CD4-positive, alpha-beta memory T cell (primary cell): Measurements from ENCODE around the gene ZNF335. TPM values are rescaled to one million over a fixed set of nuclear protein-coding genes. Genes with fewer than 3 reads are reported as not detected.
"Not testable (repeated sequence)": the region's sequence is repeated elsewhere in the genome, so short reads cannot be mapped to it uniquely, and the experiment has no call there.

Experiments
- CTCF ChIA-PET: fragments of 350-600 bp; sonication (Branson Sonifier 250); formaldehyde crosslinking; loops from one replicate; lab custom pipeline; 2021; ENCODE audit warnings: inconsistent platforms; ENCODE audit not compliant: partially characterized antibody; lab: Charles Lee
- POLR2A ChIA-PET: fragments of 350-600 bp; sonication (Branson Sonifier 250); formaldehyde crosslinking; loops from one replicate; lab custom pipeline; 2021; ENCODE audit not compliant: partially characterized antibody; lab: Charles Lee
- DNase-seq, 5 donors: peaks; one replicate each; pipeline versions ENCODE4 v3.0.0 to v3.0.0-alpha.2; 2020 to 2022; ENCODE audit warnings: mixed read lengths in 1 of 5
- H3K27ac ChIP-seq: one replicate; pipeline ENCODE4 v1.7.0; 2013; ENCODE audit warnings: low read depth, low read length
- H3K27me3 ChIP-seq: 2 replicates; pipeline ENCODE4 v1.7.0; 2013; ENCODE audit warnings: mild to moderate bottlenecking, low read length, moderate library complexity; ENCODE audit not compliant: insufficient read depth
- H3K36me3 ChIP-seq: 2 replicates; pipeline ENCODE4 v1.7.0; 2013; ENCODE audit warnings: mild to moderate bottlenecking, low read length, moderate library complexity; ENCODE audit not compliant: insufficient read depth
- H3K4me1 ChIP-seq: 2 replicates; pipeline ENCODE4 v1.7.0; 2013; ENCODE audit warnings: mild to moderate bottlenecking, low read length, moderate library complexity; ENCODE audit not compliant: insufficient read depth
- H3K4me3 ChIP-seq, 2 donors: one replicate each; pipeline ENCODE4 v1.7.0; 2013; ENCODE audit warnings: low read length in 2 of 2, mild to moderate bottlenecking in 1 of 2
- H3K9me3 ChIP-seq, 2 donors: one replicate each; pipeline ENCODE4 v1.7.0; 2013; ENCODE audit warnings: low read length in 2 of 2, control low read depth in 1 of 2; ENCODE audit not compliant: control insufficient read depth in 1 of 2
- H3K27ac Mint-ChIP-seq, 7 donors: one replicate each; pipeline ENCODE4 v1.8.0; 2020 to 2021; ENCODE audit warnings: mixed read lengths in 7 of 7, mild to moderate bottlenecking in 6 of 7, inconsistent platforms in 3 of 7, moderate library complexity in 3 of 7
- H3K27me3 Mint-ChIP-seq, 2 donors: one replicate each; pipeline ENCODE4 v1.8.0; 2020 to 2021; ENCODE audit warnings: mixed read lengths in 2 of 2
- H3K36me3 Mint-ChIP-seq, 2 donors: one replicate each; pipeline ENCODE4 v1.8.0; 2020 to 2021; ENCODE audit warnings: mixed read lengths in 2 of 2, inconsistent platforms in 1 of 2, mild to moderate bottlenecking in 1 of 2
- H3K4me1 Mint-ChIP-seq, 4 donors: one replicate each; pipeline ENCODE4 v1.8.0; 2020 to 2021; ENCODE audit warnings: mixed read lengths in 4 of 4, mild to moderate bottlenecking in 1 of 4
- H3K4me3 Mint-ChIP-seq, 8 donors: one replicate each; pipeline ENCODE4 v1.8.0; 2020 to 2021; ENCODE audit warnings: mixed read lengths in 8 of 8, mild to moderate bottlenecking in 7 of 8, moderate library complexity in 6 of 8, inconsistent platforms in 3 of 8
- H3K9me3 Mint-ChIP-seq, 8 donors: one replicate each; pipeline ENCODE4 v1.8.0; 2020 to 2021; ENCODE audit warnings: mixed read lengths in 8 of 8, mild to moderate bottlenecking in 5 of 8, inconsistent platforms in 3 of 8, moderate library complexity in 1 of 8
- intact Hi-C: fragments of 100-400 bp; cut with micrococcal nuclease; formaldehyde crosslinking; loops from one replicate; pipeline ENCODE4 v1.15.1; 2023
- polyA plus RNA-seq, 2 donors: library from polyadenylated mRNA; unstranded; fragments of 300-500 nt; fragmentation: Illumina TruSeq; gene quantifications; one replicate each; pipeline ENCODE4 v1.2.3, GENCODE V29; 2021
- total RNA-seq, 2 experiments: library from RNA; stranded (reverse); gene quantifications; one replicate each; pipeline ENCODE4 v1.2.3, GENCODE V29; 2021

The ZNF335 gene
- total and polyA plus RNA-seq, 4 experiments from 2014 or later: 6.4 to 63.2 (median 39.5) TPM

GRCh38 chr20:45901332-45901731, 70.7 kb downstream of the ZNF335 start:
- H3K36me3 ChIP-seq, H3K4me1 Mint-ChIP-seq, H3K4me1 ChIP-seq, H3K27ac Mint-ChIP-seq, CTCF ChIA-PET, H3K9me3 Mint-ChIP-seq, H3K4me3 Mint-ChIP-seq, H3K4me3 ChIP-seq, intact Hi-C loops, H3K9me3 ChIP-seq, H3K27ac ChIP-seq, H3K27me3 Mint-ChIP-seq, DNase-seq, H3K27me3 ChIP-seq: not testable (repeated sequence)
- POLR2A ChIA-PET: interaction anchor here (1.1 to 1.9 kb wide), 3 partner anchors 9 to 33 kb away, joined by 4 to 6 read pairs (median 4); partner anchors contain the start of genes CTSA, NEURL2 and PCIF1
- H3K36me3 Mint-ChIP-seq: peaks cover 4 to 17% of the 10 kb centered on the region in 2 donors

DNA sequence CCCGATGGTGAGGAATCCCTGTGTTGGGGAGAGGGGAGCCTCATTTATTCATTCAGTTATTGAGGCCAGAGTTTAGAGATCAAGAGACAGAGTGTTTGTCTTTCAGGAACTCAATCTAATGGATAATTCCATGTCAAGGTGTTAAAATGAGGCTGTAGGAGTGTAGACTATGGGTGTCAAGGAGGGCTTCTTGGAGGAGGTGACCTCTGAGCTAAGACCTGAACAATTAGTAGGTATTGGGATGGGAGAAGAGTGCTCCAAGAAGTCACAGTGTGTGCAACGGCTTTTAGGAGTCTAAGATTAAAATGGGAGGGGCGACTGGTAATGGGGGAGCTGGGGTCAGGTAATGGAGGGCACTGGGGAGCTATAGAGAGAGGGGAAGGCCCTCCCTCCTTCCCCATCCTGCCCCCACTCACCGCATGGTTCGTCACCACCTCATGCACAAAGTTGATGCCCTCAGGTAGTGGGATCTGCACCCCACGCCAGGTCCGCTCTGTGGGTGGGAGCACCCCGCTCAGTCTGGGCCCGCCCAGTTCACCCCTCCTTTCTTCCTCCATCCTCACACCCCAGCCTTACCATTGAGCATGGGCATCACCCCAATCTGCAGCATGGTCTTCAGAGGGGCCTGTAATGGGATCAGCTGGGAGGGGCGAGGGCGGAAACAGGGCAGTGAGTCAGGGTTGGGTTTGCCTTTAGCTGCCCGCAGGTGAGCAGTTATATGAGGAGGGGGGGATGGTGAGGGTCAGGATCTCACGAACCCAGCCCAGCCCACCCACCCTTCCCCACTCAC, 72.8 kb downstream of the ZNF335 start:
- DNase-seq: no peak
- intact Hi-C loops: no loop called here
- no peaks in the 10 kb centered on the region for H3K27me3 Mint-ChIP-seq
- Histone ChIP-seq H3K27me3 (no peaks in the 10 kb centered on the region), H3K27ac (no peak overlapping the region), H3K9me3 (no peaks in the 10 kb centered on the region), H3K4me1 (peaks cover under 1% of the 10 kb centered on the region), H3K36me3 (peaks cover 14% of the 10 kb centered on the region), H3K4me3 (no peak overlapping the region)
- POLR2A ChIA-PET: interaction anchor here (1.9 kb wide), 1 partner anchor 18 kb away, joined by 7 read pairs; the partner anchor contains the start of gene ZSWIM1
- H3K4me3 Mint-ChIP-seq: no peak overlapping the region
- no peak overlapping the region for H3K27ac Mint-ChIP-seq
- H3K36me3 Mint-ChIP-seq: peaks cover 4 to 21% of the 10 kb centered on the region in 2 donors
- H3K4me1 Mint-ChIP-seq: peaks cover 2 to 4% (median 2%) of the 10 kb centered on the region in 4 donors
- no peaks in the 10 kb centered on the region for H3K9me3 Mint-ChIP-seq
- CTCF ChIA-PET: no interaction called here

Other genes starting within 250 kb of the ZNF335 start
- gene SPINT4, start 249.9 kb downstream of the ZNF335 start, total RNA-seq: not detected
- gene SPINT4, start 249.9 kb downstream of the ZNF335 start, polyA plus RNA-seq: not detected
- gene WFDC3, start 180.3 kb downstream of the ZNF335 start, total RNA-seq: not detected
- gene WFDC3, start 180.3 kb downstream of the ZNF335 start, polyA plus RNA-seq: not detected
- 10 to 100 TPM; 18.6 TPM for gene DNTTIP1, start 180.2 kb downstream of the ZNF335 start, total RNA-seq
- 10 to 100 TPM; 37.3 to 49.9 TPM for gene DNTTIP1, start 180.2 kb downstream of the ZNF335 start, polyA plus RNA-seq
- gene UBE2C, start 159.6 kb downstream of the ZNF335 start, total RNA-seq: under 1 TPM; 0.55 to 0.61 TPM
- under 1 TPM in 1 of 2 donors, not detected in 1; 0.36 TPM for gene UBE2C, start 159.6 kb downstream of the ZNF335 start, polyA plus RNA-seq
- gene TNNC2, start 144.9 kb downstream of the ZNF335 start, total RNA-seq: not detected
- gene TNNC2, start 144.9 kb downstream of the ZNF335 start, polyA plus RNA-seq: under 1 TPM; 0.61 to 0.67 TPM
- 1 to 10 TPM; 2.6 to 3.5 TPM for gene SNX21, start 138.4 kb downstream of the ZNF335 start, total RNA-seq
- gene SNX21, start 138.4 kb downstream of the ZNF335 start, polyA plus RNA-seq: 1 to 10 TPM in 1 of 2 donors, under 1 TPM in 1; 0.20 to 1.8 TPM
- 10 to 100 TPM; 30.6 to 33.4 TPM for gene ACOT8, start 114.8 kb downstream of the ZNF335 start, total RNA-seq
- gene ACOT8, start 114.8 kb downstream of the ZNF335 start, polyA plus RNA-seq: 10 to 100 TPM; 38.0 to 54.3 TPM
- gene ZSWIM3, start 114.6 kb downstream of the ZNF335 start, total RNA-seq: 1 to 10 TPM; 6.7 to 7.1 TPM
- 1 to 10 TPM in 1 of 2 donors, under 1 TPM in 1; 0.77 to 2.5 TPM for gene ZSWIM3, start 114.6 kb downstream of the ZNF335 start, polyA plus RNA-seq
- 10 to 100 TPM; 18.2 to 18.5 TPM for gene ZSWIM1, start 91.0 kb downstream of the ZNF335 start, total RNA-seq
- 1 to 10 TPM in 1 of 2 donors, under 1 TPM in 1; 0.86 to 8.5 TPM for gene ZSWIM1, start 91.0 kb downstream of the ZNF335 start, polyA plus RNA-seq
- 1 to 10 TPM; 2.8 to 4.7 TPM for gene SPATA25, start 84.6 kb downstream of the ZNF335 start, total RNA-seq
- under 1 TPM in 1 of 2 donors, not detected in 1; 0.38 TPM for gene SPATA25, start 84.6 kb downstream of the ZNF335 start, polyA plus RNA-seq
- 1 to 10 TPM; 5.5 to 5.6 TPM for gene NEURL2, start 81.0 kb downstream of the ZNF335 start, total RNA-seq
- gene NEURL2, start 81.0 kb downstream of the ZNF335 start, polyA plus RNA-seq: under 1 TPM; 0.29 to 0.75 TPM
- 100 to 1,000 TPM; 102 to 103 TPM for gene CTSA, start 80.9 kb downstream of the ZNF335 start, total RNA-seq
- gene CTSA, start 80.9 kb downstream of the ZNF335 start, polyA plus RNA-seq: 100 to 1,000 TPM; 143 to 165 TPM
- under 1 TPM in 1 of 2 experiments, not detected in 1; 0.19 TPM for gene PLTP, start 60.0 kb downstream of the ZNF335 start, total RNA-seq
- under 1 TPM; 0.29 to 0.69 TPM for gene PLTP, start 60.0 kb downstream of the ZNF335 start, polyA plus RNA-seq
- 10 to 100 TPM; 63.1 to 69.4 TPM for gene PCIF1, start 37.5 kb downstream of the ZNF335 start, total RNA-seq
- gene PCIF1, start 37.5 kb downstream of the ZNF335 start, polyA plus RNA-seq: 10 to 100 TPM; 70.9 to 83.4 TPM
- gene MMP9, start 36.7 kb upstream of the ZNF335 start, total RNA-seq: 10 to 100 TPM; 32.9 to 35.3 TPM
- gene MMP9, start 36.7 kb upstream of the ZNF335 start, polyA plus RNA-seq: not detected
- gene SLC12A5, start 57.0 kb upstream of the ZNF335 start, total RNA-seq: not detected
- gene SLC12A5, start 57.0 kb upstream of the ZNF335 start, polyA plus RNA-seq: not detected
- gene NCOA5, start 117.8 kb upstream of the ZNF335 start, total RNA-seq: 10 to 100 TPM; 37.8 to 47.2 TPM
- gene NCOA5, start 117.8 kb upstream of the ZNF335 start, polyA plus RNA-seq: 10 to 100 TPM; 12.8 to 39.4 TPM
- 1 to 10 TPM; 2.5 to 2.9 TPM for gene CD40, start 146.1 kb upstream of the ZNF335 start, total RNA-seq
- 1 to 10 TPM; 3.1 to 3.7 TPM for gene CD40, start 146.1 kb upstream of the ZNF335 start, polyA plus RNA-seq